Fibroblast of villous mesenchyme (primary cell): ENCODE measurements around the gene FNIP1. TPM values are rescaled to one million over a fixed set of nuclear protein-coding genes. Genes with fewer than 3 reads are reported as not detected.

Experiments
- DNase-seq: peaks from one replicate; pipeline ENCODE4 v3.0.0-alpha.2; 2010; ENCODE audit warnings: low read depth
- H3K4me3 ChIP-seq: 2 replicates; pipeline ENCODE4 v1.5.1; 2011; ENCODE audit warnings: low read depth, mild to moderate bottlenecking, low read length
- CTCF ChIP-seq: IDR thresholded peaks from 2 replicates; pipeline ENCODE4 v1.5.1; 2012; ENCODE audit warnings: low read depth, mild to moderate bottlenecking, low read length; ENCODE audit not compliant: insufficient read depth
- total RNA-seq: library from RNA; depleted of rRNA; stranded (reverse); fragments of >200 nt; gene quantifications from 2 replicates; pipeline ENCODE4 v1.2.3, GENCODE V29; 2012

FNIP1 gene
- total RNA-seq, 1 donor, result 67.8 TPM

DNA sequence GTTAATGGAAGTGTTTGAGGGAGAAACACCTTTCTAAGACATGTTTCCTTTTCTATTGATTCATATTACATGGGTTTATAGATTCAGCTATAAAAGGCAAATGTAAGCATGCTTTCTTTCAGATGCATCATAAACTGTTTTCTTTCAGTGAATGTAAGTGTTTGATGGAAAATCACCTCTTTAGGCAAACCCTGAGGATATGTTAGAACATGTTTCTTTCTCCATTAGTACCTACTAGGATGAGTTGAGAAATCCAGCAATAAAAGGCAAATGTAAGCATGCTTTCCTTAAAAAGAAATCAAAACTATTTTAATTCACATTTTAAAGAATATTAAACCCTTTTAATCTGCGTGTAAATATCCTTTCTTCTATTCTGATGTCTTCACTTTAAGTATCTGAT, 31.6 kb downstream of the FNIP1 start:
- no peak for TF ChIP-seq CTCF
- no peak for DNase-seq
- H3K4me3 ChIP-seq, result no peak overlapping the region

- no peak for TF ChIP-seq CTCF
- no peak overlapping the region for H3K4me3 ChIP-seq
- DNase-seq, result no peak
Observed at GRCh38 chr5:131763968-131764367, 32.8 kb downstream of the FNIP1 start.

DNA sequence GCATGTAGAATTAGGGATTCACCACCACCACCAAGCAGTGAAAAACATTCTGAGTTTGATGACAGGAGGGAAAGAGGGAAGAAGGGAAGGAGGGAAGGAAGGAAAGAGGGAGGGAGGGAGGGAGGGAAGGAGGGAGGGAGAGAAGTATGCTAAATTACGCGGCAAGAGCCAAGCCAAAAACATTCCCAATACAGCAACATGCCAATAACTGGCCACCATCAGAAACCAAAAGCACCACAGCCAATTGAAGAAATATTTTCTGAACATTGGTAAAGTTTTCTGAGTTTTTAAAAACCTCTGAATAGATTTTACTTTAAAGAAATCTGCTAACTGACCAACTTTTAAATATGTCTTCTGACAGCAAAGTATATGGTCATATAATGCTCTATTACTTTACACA, 36.0 kb downstream of the FNIP1 start:
- no peak for TF ChIP-seq CTCF
- DNase-seq, result no peak
- H3K4me3 ChIP-seq, result no peak overlapping the region

- no peak overlapping the region for H3K4me3 ChIP-seq
- no peak for TF ChIP-seq CTCF
- DNase-seq, result no peak
Observed at GRCh38 chr5:131759704-131760103, 37.1 kb downstream of the FNIP1 start.

- no peak overlapping the region for H3K4me3 ChIP-seq
- no peak for TF ChIP-seq CTCF
- peak; percentile 68 for DNase-seq
Observed at GRCh38 chr5:131758520-131758900, 38.3 kb downstream of the FNIP1 start.

- TF ChIP-seq CTCF, result no peak
- no peak overlapping the region for H3K4me3 ChIP-seq
- no peak for DNase-seq
Observed at GRCh38 chr5:131757830-131758519, 38.8 kb downstream of the FNIP1 start.

DNA sequence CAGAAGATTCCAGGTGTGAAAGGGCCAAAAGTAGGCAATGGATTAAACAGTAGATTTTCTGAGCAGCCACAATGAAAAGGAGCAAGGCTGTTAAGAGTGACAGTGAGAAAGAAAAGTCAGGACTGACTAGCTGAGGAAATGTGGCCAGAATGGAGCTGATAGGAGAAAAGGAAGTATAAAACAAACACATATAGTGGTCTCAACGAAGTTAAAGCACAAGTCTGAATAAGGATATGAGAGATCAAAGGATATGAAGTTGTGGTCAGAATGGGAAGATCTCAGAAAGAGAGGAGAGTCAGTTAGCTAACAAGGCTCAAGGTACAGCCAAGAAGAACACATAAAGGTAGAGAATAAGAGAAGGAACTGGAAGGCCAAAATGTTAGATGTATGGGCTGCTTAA, 39.9 kb downstream of the FNIP1 start:
- DNase-seq, result no peak
- no peak for TF ChIP-seq CTCF
- no peak overlapping the region for H3K4me3 ChIP-seq
